ENCODE data around the gene TMEM170B.

The TMEM170B gene, protein sequence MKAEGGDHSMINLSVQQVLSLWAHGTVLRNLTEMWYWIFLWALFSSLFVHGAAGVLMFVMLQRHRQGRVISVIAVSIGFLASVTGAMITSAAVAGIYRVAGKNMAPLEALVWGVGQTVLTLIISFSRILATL

DNA sequence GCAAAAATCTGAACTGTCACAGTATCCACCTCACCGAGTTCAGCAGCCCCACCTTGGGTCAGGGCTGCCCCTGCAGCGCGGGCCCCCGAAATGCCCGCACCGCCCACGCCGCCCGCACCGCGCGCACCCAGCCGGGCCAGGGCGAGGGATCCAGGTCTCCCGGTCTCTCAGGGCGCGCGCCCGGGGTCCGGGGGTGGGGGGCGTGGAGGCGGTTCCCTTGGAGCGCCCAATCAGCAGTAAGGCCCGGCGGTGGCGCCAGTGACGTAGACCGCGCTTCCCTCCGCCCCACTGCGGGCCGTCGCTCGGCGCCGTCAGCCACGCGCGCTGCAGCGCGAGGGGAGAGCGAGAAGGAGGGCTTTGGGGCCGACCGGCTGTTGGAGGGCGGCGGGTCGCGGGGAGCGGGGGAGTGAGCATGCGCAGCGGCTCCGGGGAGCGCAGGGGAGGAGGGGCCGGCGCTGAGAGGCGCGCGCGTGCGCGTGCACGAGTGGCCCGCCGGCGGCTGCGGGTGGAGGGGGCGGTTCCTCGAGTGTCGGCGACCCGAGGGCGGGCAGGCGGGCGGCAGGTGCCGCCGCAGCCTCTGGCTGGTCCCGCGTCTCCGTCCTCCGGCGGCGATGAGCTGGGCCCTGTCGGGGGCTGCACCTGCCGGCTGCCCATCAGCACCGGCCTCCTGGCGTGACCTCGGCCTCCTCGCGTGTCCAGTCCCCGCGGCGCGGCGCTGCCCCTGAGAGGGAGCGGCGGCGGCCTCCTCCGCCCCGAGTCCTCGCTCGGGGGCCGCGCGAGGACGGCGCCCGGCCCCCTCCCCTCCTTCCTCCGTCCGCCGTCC is at the start of gene TMEM170B:
Gene TMEM170B (plus strand): TSS at position 521 of the 823 bp plus-strand sequence. CDS start 529 bp downstream, outside the sequence.
- DNase-seq: peak; percentile 83 to 93

DNA sequence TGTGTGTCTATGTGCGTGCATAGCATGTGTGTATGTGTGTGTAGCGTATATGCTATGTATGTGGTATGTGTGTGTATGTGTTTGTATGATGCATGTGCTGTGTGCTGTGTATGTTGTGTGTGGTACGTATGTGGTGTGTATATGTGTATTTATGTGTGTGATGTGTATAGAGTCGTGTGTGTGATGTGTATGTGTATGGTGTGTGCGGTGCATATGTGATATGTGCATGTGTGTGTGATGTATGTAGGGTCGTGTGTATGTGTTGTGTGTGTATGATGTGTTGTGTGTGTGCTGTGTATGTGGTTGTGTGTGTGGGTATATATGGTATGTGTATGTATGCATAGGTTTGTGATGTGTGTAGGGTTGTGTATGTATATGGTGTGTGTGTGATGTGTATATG is 46.6 kb upstream of the TMEM170B start:
- no peak for DNase-seq

DNA sequence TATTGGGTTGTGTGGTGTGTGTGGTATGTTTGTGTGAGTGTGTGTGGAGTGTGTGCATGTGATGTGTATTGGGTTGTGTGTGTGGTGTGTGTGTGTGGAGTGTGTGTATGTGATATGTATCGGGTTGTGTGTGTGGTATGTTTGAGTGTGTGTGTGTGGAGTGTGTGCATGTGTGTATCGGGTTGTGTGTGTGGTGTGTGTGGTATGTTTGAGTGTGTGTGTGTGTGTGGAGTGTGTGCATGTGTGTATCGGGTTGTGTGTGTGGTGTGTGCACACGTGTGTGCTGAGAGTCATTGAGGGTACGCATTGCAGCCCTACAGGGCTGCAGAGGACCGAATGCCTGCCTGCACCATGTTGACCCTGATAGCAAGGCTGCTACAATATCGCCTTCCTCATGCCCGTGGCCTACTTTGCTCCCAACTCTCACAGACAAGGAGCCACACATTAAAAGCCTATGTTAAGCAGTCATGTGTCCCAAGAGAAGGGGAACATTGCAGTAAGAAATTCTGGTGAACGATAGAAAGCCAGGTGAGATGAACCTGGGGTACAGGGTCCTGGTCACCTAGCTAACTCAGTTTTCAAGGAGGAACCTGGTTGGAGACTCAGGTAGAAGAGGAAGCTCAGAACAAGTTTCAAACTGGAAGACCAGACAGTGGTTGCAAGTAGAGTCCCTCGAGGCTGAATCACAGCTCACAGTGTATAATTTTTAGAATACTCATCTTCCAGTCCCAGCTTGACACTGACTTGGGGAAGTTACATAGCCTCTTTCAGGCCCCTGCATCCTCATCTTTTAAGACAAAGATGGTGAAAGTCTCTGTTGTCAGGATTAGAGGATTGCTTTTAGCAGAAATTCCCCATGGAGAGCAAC is 45.7 kb upstream of the TMEM170B start:
- DNase-seq: no peak

DNA sequence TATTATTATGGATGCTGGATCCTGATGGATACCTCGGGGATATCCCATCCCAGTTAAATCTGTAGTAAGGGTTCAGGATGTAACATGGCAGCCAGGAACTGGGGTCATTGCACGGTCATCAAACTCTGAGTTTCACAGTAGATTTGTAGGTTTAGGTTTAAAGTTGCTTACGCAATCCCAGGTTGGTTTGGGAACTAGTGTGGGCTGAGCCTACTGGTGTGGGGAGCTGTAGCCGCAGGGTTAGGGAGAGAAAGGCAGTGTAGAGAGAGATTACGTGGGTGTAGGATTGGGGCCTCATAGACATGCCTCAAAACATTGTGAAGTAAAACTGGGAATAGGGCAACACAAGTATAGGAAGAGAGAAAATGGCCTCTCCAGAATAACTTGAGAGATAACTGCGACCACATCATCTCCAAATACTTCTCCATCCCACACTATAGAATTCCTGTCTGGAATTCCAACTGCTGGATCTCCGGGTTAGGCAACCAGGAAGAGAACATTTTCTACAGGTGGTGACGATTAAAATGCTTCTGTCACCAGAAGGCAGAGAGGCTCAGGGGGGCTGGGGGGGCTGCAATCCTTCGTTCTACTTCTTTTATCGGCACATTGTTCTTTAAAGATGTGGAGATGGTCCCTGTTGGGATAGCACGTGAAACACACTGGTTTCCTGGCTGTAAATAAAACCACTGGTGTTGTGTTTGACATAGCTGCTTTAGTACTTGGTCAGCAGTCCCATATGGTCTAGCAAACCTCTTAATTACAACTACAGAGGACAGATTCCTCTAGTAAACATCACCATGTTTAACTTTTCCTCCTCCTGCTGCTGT is 44.9 kb upstream of the TMEM170B start:
- DNase-seq: no peak

DNA sequence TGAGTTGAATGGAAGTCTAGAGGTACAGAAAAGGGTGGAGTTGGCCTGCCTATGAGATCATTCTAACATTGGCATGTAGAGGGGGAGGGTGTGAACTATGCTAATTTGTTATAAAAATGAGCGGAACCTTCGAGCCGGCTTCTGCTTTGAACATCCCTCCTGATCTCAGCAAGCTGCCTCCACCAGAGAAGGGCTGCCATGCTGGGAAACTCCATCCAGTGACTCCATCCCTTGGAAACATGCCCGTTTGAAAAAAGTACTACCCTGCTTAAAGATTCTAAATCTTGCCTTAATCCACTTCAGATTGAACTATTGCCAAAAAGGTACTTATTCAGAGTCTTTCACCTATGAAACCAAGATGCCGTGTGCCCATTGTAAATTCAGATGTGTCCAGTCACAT is 43.6 kb upstream of the TMEM170B start:
- no peak for DNase-seq

DNA sequence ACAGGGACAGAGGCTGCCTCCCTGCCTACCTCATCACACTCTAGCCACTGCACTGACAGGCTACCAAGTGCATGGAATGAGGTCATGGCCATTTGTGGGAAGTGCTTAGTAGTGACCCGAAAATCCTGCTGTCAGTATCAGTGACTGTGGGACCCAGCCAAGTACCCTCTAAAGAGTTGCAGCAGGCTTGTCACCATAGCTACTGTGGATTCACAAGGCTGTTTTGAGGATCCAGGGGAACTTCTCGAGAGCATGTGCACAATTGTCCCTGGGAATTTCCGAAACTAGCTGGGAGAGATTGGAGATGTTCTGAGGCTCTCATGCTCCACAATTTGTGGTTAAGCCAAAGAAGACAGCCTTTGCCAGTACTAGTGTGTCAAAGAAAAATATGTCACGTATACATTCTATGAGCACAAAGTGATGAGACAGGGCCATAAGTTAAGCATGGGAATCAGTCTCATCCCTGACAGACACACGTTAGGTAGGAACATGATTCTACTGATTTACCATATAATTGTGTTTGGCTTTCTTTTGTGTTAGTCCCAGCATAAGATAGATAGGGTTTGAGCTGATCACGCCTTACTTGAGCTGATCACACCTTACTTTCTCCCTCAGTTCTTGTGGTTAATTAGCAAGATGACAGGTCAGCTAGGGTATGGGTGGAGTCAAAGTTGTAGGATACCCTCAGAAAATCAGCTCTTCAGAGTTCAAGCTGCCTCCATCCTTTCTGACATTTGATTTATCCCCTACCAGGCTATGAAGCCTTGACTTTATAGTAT is 42.6 kb upstream of the TMEM170B start:
- DNase-seq: no peak

DNA sequence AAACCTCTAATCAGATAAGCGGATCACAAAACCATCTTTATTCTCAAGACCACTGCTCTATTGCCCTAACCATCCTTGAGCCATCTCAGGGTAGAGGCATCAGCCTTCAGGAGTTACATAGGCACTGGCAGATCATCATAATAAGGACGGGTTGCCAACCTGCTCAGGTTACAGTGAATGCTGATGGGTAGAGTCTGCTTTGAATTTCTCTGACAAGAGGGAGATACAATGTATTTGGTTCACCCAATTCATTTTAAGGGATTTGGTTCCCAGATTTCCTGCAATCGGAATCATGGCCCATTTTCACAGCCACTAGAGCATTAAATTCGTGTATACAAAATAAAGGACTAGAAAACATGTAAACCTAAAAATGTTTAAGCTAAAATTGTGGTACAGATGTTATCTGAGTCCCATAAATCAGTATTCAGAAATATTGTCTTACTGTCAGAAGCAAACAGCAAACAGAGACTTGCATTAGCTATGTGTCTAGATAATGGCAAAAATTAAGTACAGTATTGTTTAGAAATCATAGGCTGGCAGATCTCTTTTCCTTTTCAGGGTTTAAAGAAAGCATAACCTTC is 41.9 kb upstream of the TMEM170B start:
- DNase-seq: no peak

DNA sequence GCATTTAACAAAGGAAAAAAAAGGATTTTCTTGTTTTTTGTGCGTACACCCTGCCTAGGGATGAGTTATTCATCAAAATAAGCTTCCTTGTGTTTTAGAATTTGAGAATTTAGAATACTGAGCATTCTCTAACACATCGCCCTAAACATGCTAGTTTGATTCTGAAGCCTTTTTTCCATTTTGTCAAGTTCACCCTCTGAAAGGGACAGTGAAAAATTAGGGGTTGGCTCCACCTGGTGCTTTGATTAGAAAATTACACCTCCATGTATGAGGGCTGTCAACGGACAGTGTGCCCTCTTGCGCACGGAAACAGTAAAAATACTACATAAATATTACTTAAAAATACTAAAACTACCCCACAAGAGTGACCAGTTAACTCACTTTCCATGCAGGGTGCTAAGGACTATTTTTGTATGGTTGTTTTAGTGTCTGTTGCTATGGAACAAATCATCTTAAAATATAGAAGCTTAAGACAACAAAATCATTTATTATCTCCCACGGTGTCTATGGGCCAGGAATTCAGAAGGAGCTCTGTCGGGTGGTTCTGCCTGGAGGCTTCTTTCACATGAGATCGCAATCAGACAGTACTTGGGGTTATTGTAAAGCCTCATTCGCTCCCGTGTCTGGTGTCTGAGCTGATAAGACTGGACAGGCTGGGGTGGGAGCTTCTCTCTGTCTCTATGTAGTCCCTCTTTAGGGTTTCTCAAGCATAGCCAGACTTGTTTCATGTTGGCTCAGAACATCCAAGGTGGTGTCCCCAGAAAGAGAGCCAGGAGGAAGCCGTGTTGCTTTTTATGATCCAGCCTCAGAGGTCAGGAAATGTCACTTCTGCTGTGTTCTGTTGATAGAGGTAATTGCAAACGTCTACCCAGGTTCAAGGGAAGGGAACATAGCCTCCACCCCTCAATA is 41.1 kb upstream of the TMEM170B start:
- DNase-seq: peak; percentile 49 to 88

DNA sequence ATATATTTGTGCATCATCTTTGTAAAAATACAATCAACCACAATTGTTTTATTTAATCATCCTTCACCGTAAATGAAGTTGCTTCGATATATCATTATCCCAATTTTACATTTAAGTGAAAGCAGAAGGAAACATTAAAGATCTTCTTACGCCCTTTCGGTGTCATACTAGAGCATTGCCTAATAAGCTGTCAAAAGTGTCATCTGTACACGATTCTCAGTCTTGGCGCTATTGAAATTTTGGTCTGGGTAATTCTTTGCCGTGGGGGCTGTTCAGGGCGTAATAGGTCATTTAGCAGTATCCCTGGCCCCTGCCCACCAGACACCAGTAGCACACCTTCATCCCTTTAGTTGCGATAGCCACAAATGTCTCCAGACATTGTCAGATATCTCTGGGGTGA is 40.4 kb upstream of the TMEM170B start:
- no peak for DNase-seq

DNA sequence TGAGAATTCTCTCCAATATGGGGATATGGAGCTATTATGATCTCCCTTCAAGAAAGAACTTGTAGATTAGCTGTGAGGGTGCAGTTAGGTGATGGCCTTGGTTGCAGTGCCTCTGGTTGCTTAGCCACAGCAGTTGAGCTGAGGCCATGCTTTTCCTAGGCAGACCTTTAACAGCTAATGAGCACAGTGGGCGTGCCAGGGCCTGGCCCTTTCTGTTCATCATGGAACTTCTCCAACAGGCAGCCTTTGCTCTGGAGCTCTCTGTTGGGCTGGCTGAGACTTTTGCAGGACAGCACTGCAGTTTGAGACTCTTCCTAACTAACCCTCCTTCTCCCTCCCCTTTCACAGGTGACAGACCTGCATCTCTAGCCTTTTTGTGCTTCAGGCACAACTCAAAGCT is 39.7 kb upstream of the TMEM170B start:
- no peak for DNase-seq

DNA sequence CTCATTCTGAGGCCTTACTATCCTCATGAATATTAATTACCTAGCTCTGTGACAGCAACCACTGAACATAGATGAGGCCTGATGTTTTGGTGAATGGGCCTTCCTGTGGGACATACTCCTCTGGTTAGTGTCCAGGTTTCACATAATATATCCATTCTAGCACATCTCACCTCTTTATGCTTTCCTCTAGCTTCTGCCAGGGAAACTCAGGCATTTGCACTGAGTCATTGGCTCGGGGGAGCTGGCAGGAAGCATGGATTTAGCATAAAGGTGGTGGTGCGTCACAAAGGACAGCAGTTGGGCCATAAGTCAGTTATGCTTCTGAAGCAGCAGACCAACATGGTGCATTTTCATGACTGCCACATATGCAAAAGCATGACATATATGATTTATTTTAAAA is 37.5 kb upstream of the TMEM170B start:
- no peak for DNase-seq

DNA sequence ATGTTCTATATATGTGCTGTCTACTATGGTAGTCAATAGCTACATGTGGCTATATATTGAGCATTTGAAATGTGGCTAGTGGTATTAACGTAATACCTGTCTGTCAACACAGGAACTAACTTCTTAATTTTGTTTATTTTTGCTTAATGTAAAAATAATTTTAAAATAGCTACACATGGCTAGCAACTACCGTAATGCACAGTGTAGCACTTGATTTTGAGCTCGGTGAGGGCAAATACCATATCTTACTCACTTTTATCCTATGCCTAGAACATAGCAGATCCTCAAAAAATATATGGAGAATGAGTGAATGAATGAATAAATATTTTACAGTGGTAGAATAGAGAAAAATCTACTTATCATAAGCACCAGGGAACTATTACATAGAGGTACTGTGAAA is 28.1 kb upstream of the TMEM170B start:
- DNase-seq: no peak

DNA sequence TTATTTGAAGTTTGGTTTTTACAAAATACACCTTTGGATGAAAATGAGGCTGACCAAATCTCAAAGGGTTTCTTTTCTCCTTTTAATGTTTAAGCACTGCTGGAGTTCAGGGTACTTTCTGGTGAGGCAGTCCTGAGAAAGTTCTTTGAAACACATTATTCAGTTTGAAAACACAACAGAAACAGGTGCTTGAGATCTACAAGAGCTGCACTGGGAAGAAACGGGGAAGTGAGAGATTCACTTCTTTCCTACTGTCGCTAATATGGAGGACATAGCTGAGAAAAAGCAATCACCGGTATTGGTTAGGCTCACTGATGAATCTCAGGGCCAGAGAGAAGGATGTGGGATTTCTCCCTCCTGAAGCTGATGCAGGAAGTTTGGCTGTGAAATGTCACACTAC is 22.9 kb upstream of the TMEM170B start:
- no peak for DNase-seq

DNA sequence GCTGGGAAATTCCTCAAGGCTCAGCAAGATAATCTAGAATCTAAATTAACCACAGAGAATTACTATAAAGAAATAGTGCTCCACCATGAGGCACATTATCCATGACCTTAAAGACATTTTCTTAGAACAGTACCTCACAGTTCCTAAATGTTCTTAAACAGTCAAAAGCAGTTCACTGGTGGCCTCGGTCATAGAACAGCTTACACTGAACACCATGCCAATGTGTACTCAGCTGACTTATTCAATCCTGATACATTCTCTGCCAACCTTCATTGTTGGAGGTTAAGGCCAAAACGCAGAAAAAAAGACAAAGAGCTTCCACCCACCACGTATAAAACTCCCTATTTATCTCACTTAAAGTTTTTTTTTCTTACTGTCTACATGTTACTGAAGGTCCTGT is 21.8 kb upstream of the TMEM170B start:
- DNase-seq: no peak

DNA sequence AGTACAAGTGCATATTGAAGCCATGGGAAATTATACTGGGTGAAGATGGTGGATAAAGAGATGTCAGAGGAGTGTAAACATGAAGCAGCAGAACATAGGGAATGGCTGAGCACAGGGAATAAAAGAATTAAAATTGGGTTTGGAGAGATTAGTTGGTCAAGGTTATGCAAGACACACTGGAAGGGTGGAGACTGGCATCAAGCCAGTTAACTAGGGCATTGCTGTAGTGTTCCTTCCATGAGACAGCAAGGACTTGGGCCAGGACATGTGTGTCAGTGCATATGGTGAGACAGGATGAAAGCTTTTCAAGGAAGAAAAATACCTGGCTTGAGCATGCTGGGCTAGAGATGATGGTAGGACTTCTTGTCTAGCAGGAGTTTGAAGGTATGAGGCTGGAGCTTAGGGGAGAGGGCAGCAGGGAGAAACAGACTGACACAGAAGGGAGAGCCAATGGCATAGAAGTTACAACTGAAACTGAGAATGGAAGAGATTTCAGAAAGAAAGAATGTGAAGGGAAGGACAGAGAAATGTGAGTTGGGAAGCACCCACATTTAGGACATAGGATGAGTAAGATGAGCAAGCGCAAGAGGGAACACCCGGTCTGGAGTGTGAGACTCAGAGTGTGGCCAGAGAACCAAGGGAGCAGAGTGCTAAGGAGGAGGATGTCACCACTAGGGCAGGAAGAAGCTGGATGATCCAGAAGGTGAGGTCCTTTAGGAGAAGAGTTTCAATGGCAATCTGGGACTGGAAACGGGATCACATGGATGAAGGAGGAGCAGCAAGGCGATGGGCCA is 14.5 kb upstream of the TMEM170B start:
- no peak for DNase-seq

DNA sequence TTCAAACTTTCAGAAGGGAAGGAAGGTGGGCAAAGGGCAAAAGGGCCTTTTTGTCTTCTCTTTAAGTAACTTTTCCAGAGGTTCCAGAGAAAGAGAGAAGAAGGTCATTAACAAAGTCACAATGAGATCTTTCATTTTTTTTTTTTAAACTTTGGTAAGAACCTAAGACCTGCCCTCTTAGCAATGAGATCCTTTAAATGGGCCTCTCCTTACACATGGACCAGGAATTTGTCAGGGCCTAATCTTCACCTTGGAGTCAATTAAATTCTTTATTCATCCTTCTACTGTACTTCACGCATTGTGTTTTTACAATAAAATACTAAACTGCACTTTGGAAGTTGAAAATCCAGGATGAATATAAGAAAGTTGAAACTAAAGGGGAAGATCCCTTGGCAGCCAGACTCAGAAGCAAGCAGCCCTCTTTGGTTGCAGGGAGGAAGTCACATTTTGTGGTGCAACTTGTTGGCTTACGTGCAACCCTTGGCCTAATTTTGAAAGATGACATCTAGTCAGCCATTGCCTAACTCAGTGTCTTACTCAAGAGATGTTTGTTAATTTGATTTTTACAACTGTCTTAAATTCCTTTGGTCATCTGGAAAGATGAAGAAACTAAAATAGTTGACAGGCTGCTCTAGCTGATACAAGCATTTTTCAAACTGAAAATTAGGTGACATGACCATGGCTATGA is 11.9 kb upstream of the TMEM170B start:
- DNase-seq: no peak

DNA sequence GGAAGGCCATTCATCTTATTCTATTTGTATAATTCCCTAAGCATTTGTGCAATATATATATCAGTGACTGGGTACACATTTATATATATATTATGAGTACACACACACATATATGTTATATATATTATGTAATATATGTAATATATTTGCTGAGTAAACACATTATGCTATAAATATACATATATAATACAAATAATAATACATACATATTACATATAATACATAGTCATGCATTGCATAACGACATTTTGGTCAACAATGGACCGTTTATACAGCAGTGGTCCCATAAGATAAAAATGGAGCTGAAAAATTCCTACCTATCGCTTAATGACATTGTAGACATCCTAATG is 11.4 kb upstream of the TMEM170B start:
- DNase-seq: no peak

DNA sequence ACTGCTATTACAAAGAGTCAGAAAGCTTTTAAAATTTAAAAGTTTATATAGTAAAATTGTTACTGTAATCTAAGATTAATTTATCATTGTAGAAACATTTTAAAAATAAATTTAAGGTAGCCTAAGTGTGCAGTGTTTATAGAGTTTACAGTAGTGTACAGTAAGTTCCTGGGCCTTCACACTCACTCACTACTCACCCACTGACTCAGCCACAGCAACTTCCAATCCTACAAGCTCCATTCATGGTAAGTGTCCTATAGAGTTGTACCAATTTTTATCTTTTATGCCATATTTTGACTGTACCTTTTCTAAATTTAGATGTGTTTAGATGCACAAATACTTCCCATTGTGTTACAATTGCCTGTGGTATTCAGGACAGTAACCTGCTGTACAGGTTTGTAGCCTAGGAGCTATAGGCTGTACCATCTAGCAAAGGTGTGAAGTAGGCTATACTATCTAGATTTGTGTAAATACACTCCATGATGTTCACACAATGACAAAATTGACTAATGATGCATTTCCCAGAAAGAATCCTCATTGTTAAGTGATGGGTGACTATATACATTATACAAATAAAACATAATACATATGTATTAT is 10.2 kb upstream of the TMEM170B start:
- DNase-seq: no peak

DNA sequence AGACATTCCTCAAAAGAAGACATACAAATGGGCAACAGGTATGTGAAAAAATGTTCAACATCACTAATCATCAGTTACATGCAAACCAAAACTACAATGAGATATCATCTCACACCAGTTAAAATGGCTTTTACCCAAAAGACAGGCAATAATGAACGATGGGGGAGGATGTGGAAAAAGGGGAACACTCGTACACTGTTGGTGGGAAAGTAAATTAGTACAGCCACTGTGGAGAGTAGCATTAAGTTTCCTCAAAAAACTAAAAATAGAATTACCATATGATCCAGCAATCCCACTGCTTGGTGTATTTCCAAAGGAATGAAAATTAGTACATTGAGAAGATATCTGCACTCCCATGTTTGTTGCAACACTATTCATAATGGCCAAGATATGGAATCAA is 8.6 kb upstream of the TMEM170B start:
- DNase-seq: no peak

Data from SW 1271 (cell line).